GM12864 (cell line): ENCODE measurements around the gene AJAP1.

Experiments
- DNase-seq: peaks from one replicate; pipeline ENCODE4 v3.0.0-alpha.2; 2011; ENCODE audit warnings: low read depth
- H3K4me3 ChIP-seq: 2 replicates; pipeline ENCODE4 v1.5.1; 2011; ENCODE audit warnings: mild to moderate bottlenecking, low read depth, low read length, control low read depth
- CTCF ChIP-seq: IDR thresholded peaks from 2 replicates; pipeline ENCODE4 v1.5.1; 2011; ENCODE audit warnings: low read depth, mild to moderate bottlenecking, moderate library complexity, low read length, control low read depth, inconsistent platforms; ENCODE audit errors: missing control alignments

Gene AJAP1, protein sequence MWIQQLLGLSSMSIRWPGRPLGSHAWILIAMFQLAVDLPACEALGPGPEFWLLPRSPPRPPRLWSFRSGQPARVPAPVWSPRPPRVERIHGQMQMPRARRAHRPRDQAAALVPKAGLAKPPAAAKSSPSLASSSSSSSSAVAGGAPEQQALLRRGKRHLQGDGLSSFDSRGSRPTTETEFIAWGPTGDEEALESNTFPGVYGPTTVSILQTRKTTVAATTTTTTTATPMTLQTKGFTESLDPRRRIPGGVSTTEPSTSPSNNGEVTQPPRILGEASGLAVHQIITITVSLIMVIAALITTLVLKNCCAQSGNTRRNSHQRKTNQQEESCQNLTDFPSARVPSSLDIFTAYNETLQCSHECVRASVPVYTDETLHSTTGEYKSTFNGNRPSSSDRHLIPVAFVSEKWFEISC

DNA sequence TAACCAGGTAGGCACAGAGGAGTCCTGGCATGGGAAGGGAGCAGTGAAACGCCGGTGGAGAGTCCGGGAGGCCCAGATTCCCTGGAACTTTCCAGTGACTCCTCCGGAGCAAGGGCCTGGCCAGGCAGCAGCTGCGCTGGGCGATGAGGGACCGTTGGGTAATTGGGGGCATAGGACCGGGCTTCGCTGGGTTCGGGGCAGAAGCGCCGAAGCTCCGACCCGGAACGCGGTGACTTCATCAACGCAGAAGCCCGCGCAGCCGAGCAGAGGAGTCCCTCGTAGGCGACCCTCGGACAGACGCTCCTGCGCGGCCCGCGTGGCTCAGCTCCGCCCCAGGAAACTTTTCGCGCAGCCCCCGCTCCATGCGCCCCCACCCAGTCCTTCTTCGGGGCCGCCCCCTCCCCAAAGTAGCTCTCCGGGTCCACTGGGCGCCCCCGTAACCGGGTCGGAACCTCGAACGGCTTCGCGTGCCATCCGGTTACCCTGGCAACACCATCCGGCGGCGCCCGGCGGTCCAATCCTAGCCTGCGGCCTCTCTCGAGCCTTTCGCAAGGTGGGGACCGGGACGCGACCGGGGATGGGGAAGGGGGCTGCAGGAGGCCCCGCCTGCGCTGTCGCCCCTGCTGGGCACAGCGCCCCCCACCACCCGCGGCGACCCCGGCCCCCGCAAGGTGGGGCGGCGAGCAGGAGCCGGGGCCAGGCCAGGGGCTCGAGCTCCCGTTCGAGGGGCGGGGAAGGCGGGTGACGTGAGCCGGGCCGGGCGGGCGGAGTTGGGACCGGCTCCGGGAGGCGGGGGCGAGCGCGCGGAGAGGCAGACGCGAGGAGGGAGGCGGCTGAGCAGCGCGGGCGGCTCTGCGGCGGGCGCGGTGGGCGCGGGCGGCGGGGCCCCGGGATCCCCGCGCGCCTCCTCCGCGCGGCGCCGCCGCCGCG lies at the start of gene AJAP1:
Gene AJAP1, plus strand, starts transcription at position 814 of the 930 bp plus-strand sequence. CDS start 817 bp downstream, outside the sequence.
- no peak for DNase-seq
- H3K4me3 ChIP-seq = no peak within 1 kb of the TSS
- no peak for TF ChIP-seq CTCF

GRCh38 chr1:4605158-4605557 lies 49.3 kb upstream of the AJAP1 start:
- DNase-seq = no peak
- TF ChIP-seq CTCF = no peak
- no peak overlapping the region for H3K4me3 ChIP-seq

- TF ChIP-seq CTCF = no peak
- DNase-seq = no peak
- H3K4me3 ChIP-seq = no peak overlapping the region
Observed at GRCh38 chr1:4611563-4612341, 42.7 kb upstream of the AJAP1 start.

DNA sequence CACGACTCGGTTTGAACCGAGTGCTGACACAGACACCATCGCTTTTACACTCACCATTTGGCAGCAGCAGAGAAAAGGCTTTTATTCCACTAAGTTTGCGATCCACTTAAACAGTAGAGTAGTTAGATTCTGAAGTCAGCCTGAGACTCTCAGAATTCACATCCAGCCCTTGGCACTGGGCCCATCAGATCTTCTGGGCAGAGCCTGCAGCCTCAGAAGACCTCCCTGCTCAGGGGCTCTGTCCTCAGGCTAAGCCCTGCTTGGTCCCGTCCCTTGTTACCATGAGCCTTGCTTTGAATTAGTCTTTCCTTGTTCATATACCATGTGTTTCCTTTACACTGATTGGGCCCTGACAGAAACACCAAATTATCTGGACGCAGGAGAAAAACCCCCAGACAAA lies 41.4 kb upstream of the AJAP1 start:
- TF ChIP-seq CTCF = no peak
- DNase-seq = no peak
- H3K4me3 ChIP-seq = no peak overlapping the region

DNA sequence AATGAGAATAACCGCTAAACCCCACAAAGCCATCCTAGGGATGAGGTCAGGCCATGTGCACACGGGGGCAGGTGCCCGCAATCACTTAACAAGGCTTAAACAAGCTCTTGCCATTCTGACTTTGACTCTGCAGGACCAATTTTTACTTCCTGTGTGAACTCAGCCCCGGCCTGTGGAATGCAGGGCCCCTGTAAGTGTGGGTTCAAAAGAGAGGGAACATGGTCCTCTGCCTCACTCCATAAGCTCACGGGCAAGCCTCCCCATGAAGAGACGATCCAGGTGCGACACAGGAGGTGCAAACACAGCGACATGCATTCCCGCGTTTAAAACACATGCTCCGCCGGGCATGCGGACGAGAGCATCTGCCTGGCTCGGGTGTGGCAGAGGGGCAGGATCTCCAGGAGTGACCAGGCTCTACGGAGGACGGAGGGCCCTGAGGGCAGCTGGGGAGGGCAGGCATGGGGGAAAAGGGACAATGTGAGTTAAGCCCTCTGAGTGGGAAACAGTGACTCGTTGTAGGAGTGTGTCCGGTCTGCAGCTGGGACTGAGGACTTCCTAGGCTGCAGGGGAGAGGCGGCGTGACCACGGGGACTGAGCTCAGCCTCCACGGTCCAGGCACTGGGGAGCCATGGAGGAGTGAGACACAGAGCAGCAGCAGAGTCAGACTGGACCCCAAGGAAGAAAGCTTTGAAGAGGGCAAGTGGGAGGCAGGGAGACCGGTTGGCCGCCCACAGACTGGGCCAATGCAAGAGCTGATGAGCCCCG lies 40.6 kb upstream of the AJAP1 start:
- DNase-seq = no peak
- no peak overlapping the region for H3K4me3 ChIP-seq
- no peak for TF ChIP-seq CTCF

- no peak for TF ChIP-seq CTCF
- no peak overlapping the region for H3K4me3 ChIP-seq
- DNase-seq = no peak
Observed at GRCh38 chr1:4614371-4615137, 39.9 kb upstream of the AJAP1 start.
